ENCODE data around the gene FBXO41. TPM values are rescaled to one million over a fixed set of nuclear protein-coding genes. Genes with fewer than 3 reads are reported as not detected.

FBXO41 gene
- total and polyA plus RNA-seq, 9 of the 15 experiments (the other 6 are each of a cell fraction or from before 2014, with no cell fraction given), result 0.21 to 8.2 (median 3.5) TPM

- no peak for TF ChIP-seq ZNF518B (CRISPR knock-in tag; IDR thresholded peaks at IDR 0.05)
- TF ChIP-seq ZNF212 (CRISPR knock-in tag; IDR thresholded peaks at IDR 0.05), result no peak
- TF ChIP-seq BMI1 (IDR thresholded peaks at IDR 0.05; ENCODE audit: low read length), result no peak
- no peak for TF ChIP-seq ELF4 (CRISPR knock-in tag; IDR thresholded peaks at IDR 0.05)
- TF ChIP-seq CREB1 (IDR thresholded peaks at IDR 0.05), result peak; percentile 59
- TF ChIP-seq CREB1 (CRISPR knock-in tag; IDR thresholded peaks at IDR 0.05), result peak; percentile 39; the same call in 1 of the 2 replicates
- no peak for TF ChIP-seq ZNF232 (CRISPR knock-in tag; IDR thresholded peaks at IDR 0.05)
- TF ChIP-seq MXD1 (CRISPR knock-in tag; IDR thresholded peaks at IDR 0.05; ENCODE audit: borderline replicate concordance, poor library complexity, severe bottlenecking), result peak; percentile 99
- no peak for TF ChIP-seq ZNF511 (CRISPR knock-in tag; IDR thresholded peaks at IDR 0.05)
- no peak for TF ChIP-seq RHOXF2B (CRISPR knock-in tag; conservative IDR thresholded peaks at IDR 0.05)
- TF ChIP-seq KHSRP (IDR thresholded peaks at IDR 0.05), result no peak
- peak; percentile 53; the same call in 1 of the 2 replicates for TF ChIP-seq BHLHE40 (IDR thresholded peaks at IDR 0.05; ENCODE audit: low read length)
- no peak for TF ChIP-seq TEAD1 (CRISPR knock-in tag; IDR thresholded peaks at IDR 0.05)
- TF ChIP-seq HMGXB4 (CRISPR knock-in tag; IDR thresholded peaks at IDR 0.05), result no peak
- TF ChIP-seq FUS (optimal IDR thresholded peaks at IDR 0.05; ENCODE audit: low read depth, low read length), result peak; percentile 47
- TF ChIP-seq ZNF655 (CRISPR knock-in tag; IDR thresholded peaks at IDR 0.05), result no peak
- no peak for TF ChIP-seq YBX1 (IDR thresholded peaks at IDR 0.05)
Measured at GRCh38 chr2:73214120-73215035, 69.9 kb downstream of the FBXO41 start, which contains the start of gene SMYD5 (continued).
